Mammary epithelial cell (primary cell): ENCODE data around the gene BCAS3.

ENCODE experiments used
- EZH2 ChIP-seq: IDR thresholded peaks from 2 replicates; pipeline ENCODE4 v1.6.1; 2012; ENCODE audit warnings: low read length, inconsistent platforms, borderline replicate concordance
- TF ChIP-seq, protein P1 (sequence below), 2 donors: IDR thresholded peaks in 1 of 2; conservative IDR thresholded peaks in 1 of 2; 2 replicates each; pipeline ENCODE4 v1.5.1; 2011 to 2012; ENCODE audit warnings: inconsistent platforms in 2 of 2, low read length in 2 of 2, mild to moderate bottlenecking in 2 of 2, control low read depth in 1 of 2, low read depth in 1 of 2; ENCODE audit not compliant: insufficient read depth in 1 of 2; ENCODE audit errors: extremely low read depth in 1 of 2

DNA sequence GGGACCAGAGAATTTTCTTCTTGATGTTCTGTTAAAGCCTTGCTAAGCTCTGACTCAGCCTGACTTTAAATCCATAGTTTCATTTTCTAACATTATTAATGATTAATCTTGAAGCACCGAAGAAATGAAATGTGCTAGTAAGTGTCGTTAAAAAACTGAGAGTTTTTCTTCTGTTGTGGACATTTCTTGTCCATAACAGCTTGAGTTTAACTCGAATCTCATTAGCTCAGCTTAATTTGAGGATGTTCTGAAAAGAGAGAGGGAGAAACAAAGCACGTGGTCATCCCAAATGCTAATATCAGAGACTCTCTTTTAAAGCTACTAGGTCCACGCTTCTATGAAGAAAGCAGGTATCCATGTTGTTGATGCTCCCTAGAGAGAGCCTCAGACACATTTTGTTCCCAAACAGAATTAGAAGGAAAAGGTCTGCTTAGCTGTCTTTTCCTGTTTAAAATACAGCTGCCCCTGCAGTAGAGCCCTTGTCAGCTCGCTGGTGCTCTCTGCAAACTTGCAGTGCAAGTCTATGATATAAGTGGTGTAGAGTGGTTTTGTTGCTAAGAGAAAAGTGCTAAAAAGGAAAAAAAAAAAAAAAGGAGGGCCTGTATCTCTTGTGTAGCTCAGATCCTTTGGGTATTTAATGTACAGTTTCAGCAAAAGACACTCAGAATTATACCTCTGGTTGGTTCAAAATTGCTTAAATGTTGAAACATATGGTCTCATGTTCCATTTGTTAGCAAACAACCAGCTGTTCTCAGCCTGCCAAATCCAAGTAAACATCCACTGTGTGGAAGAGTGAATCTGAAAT is 530.9 kb downstream of the BCAS3 start:
- TF ChIP-seq, protein P1, sequence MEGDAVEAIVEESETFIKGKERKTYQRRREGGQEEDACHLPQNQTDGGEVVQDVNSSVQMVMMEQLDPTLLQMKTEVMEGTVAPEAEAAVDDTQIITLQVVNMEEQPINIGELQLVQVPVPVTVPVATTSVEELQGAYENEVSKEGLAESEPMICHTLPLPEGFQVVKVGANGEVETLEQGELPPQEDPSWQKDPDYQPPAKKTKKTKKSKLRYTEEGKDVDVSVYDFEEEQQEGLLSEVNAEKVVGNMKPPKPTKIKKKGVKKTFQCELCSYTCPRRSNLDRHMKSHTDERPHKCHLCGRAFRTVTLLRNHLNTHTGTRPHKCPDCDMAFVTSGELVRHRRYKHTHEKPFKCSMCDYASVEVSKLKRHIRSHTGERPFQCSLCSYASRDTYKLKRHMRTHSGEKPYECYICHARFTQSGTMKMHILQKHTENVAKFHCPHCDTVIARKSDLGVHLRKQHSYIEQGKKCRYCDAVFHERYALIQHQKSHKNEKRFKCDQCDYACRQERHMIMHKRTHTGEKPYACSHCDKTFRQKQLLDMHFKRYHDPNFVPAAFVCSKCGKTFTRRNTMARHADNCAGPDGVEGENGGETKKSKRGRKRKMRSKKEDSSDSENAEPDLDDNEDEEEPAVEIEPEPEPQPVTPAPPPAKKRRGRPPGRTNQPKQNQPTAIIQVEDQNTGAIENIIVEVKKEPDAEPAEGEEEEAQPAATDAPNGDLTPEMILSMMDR (conservative IDR thresholded peaks at IDR 0.05 in 1 of 2, IDR thresholded peaks at IDR 0.05 in 1 of 2; ENCODE audit: extremely low read depth in 1 of 2, insufficient read depth in 1 of 2, low read depth in 1 of 2, low read length in 2 of 2): no peak
- no peak for TF ChIP-seq EZH2
